Duodenal mucosa (tissue), 2 donors: ENCODE measurements around the gene NPFFR1.

Experiments
- H3K27ac ChIP-seq: one replicate; pipeline ENCODE4 v1.7.0; 2013; ENCODE audit warnings: low read depth, low read length
- H3K27me3 ChIP-seq, 2 donors: one replicate each; pipeline ENCODE4 v1.7.0; 2013; ENCODE audit warnings: low read length in 2 of 2, control low read depth in 1 of 2; ENCODE audit not compliant: insufficient read depth in 2 of 2, control insufficient read depth in 1 of 2
- H3K36me3 ChIP-seq, 2 donors: one replicate each; pipeline ENCODE4 v1.7.0; 2013; ENCODE audit warnings: low read length in 2 of 2, control low read depth in 1 of 2; ENCODE audit not compliant: insufficient read depth in 2 of 2, control insufficient read depth in 1 of 2
- H3K4me1 ChIP-seq, 2 donors: one replicate each; pipeline ENCODE4 v1.7.0; 2013; ENCODE audit warnings: low read length in 2 of 2, control low read depth in 1 of 2; ENCODE audit not compliant: insufficient read depth in 2 of 2, control insufficient read depth in 1 of 2
- H3K4me3 ChIP-seq, 2 donors: one replicate each; pipeline ENCODE4 v1.7.0; 2013; ENCODE audit warnings: low read length in 2 of 2, low read depth in 1 of 2
- H3K9ac ChIP-seq, 2 donors: one replicate each; pipeline ENCODE4 v1.7.0; 2013; ENCODE audit warnings: low read length in 2 of 2, low read depth in 1 of 2
- H3K9me3 ChIP-seq, 2 donors: one replicate each; pipeline ENCODE4 v1.7.0; 2013; ENCODE audit warnings: low read length in 2 of 2, control low read depth in 1 of 2; ENCODE audit not compliant: control insufficient read depth in 1 of 2

The NPFFR1 gene

DNA sequence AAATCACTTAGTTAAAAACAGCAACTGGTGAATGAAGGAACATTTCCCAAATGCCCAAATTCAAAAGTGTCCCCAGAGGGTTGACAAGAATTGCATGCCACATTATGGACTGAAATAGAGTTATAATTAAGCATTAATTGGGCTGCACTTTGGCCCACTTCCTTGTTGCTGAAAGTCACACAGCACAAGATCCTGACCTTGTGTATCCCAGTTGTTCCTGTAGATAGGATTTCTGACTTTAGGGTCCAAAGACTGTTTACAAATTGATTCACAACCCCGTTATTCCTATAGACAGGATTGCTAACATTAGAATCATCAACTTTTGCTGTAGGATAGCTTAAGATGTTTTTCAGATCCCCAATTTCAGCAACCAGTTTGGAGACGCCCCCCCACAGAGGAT lies 31.5 kb upstream of the NPFFR1 start:
- H3K4me1 ChIP-seq: peaks cover 0 to 7% of the 10 kb centered on the region in 2 donors
- H3K27ac ChIP-seq: no peak overlapping the region
- H3K27me3 ChIP-seq: no peaks in the 10 kb centered on the region
- H3K36me3 ChIP-seq: no peaks in the 10 kb centered on the region
- H3K9me3 ChIP-seq: no peaks in the 10 kb centered on the region
- H3K9ac ChIP-seq: no peak overlapping the region
- no peak overlapping the region for H3K4me3 ChIP-seq

DNA sequence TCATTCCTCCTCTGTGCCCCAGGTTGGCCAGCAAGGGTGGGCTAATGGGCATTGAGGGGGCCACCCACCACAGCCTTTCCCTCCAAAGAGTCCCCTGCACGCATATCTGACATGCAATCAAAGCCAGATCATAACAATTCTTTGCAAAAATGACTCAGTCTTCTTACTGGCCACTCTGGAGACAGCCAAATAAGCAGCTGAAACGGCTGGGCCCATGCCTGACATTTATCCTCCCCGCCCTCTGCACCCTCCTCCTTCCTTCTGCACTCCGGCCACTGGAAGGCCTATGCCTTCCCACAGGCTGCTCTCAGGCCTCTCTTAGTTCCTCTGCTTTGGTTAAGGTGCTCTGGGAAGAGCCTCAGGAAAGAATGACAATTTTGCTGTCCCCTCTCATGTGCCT lies 29.2 kb upstream of the NPFFR1 start:
- H3K27ac ChIP-seq: no peak overlapping the region
- H3K4me1 ChIP-seq: peaks cover 0 to 7% of the 10 kb centered on the region in 2 donors
- H3K9me3 ChIP-seq: no peaks in the 10 kb centered on the region
- no peaks in the 10 kb centered on the region for H3K27me3 ChIP-seq
- no peak overlapping the region for H3K9ac ChIP-seq
- no peak overlapping the region for H3K4me3 ChIP-seq
- H3K36me3 ChIP-seq: no peaks in the 10 kb centered on the region

DNA sequence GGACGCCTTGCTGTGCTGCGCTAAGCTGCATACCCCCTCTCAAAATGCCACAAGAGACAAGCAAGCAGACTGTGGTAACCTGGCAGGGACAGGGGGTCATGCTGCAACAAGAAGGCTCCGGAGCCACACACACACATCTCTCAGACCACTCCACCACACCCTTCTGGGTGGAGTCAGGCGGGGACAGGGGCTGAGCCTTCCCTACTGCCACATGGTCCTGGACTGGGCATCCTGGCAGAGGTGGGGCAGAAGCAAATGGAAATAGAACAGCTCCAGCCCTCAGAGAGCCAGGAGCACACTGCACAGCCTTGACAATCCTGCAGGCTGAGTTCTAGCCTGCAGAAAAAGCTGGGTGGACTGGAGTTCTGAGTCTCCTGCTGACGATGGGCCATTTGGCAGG lies 28.4 kb upstream of the NPFFR1 start:
- Histone ChIP-seq H3K9ac (no peak overlapping the region), H3K9me3 (no peaks in the 10 kb centered on the region), H3K4me3 (no peak overlapping the region), H3K27me3 (no peaks in the 10 kb centered on the region), H3K27ac (no peak overlapping the region), H3K36me3 (no peaks in the 10 kb centered on the region), H3K4me1 (peaks cover 0 to 7% of the 10 kb centered on the region in 2 donors)

DNA sequence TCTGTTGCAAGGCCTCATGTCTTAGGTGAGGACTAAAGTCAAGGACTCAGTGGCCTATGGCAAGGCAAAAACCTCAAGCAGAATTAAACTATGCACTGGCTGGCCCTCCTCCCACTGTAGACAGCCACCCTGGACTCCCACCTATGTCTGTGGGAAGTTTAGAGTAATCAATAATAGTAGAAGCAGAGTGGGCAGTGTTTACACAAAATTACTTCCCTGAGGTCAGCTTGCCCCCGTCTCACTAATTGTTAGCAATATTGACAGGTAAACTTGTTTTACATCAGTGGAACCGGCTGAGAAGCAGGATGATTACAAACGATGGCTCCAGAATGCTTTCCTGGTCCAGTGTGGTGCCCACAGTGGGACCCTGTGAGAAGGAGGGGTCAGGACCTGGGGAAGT lies 27.9 kb upstream of the NPFFR1 start:
- Histone ChIP-seq H3K36me3 (no peaks in the 10 kb centered on the region), H3K4me1 (peaks cover 0 to 4% of the 10 kb centered on the region in 2 donors), H3K27ac (no peak overlapping the region), H3K4me3 (no peak overlapping the region), H3K27me3 (no peaks in the 10 kb centered on the region), H3K9me3 (no peaks in the 10 kb centered on the region), H3K9ac (no peak overlapping the region)

DNA sequence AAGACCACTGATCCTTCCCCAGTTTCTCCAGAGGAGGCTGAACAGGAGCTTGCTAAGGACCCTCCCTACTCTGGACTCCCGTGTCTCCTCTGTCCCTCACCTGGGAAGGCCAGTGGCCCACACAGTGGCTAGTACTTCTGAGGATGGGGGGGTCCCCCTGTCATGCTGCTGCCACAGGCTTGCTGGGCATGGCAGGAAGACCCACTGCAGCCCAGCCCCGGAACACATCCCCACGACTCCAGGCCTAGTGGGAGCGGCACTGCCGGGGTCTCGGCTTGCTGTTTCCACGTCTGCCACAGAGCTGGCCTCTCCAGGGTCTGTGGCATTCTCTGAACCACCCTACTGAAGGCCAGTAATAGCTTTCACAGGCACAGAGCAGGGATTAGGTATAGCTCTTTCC lies 25.9 kb upstream of the NPFFR1 start:
- no peaks in the 10 kb centered on the region for H3K9me3 ChIP-seq
- H3K4me3 ChIP-seq: no peak overlapping the region
- H3K36me3 ChIP-seq: no peaks in the 10 kb centered on the region
- no peak overlapping the region for H3K9ac ChIP-seq
- no peak overlapping the region for H3K27ac ChIP-seq
- H3K4me1 ChIP-seq: no peaks in the 10 kb centered on the region
- H3K27me3 ChIP-seq: no peaks in the 10 kb centered on the region

DNA sequence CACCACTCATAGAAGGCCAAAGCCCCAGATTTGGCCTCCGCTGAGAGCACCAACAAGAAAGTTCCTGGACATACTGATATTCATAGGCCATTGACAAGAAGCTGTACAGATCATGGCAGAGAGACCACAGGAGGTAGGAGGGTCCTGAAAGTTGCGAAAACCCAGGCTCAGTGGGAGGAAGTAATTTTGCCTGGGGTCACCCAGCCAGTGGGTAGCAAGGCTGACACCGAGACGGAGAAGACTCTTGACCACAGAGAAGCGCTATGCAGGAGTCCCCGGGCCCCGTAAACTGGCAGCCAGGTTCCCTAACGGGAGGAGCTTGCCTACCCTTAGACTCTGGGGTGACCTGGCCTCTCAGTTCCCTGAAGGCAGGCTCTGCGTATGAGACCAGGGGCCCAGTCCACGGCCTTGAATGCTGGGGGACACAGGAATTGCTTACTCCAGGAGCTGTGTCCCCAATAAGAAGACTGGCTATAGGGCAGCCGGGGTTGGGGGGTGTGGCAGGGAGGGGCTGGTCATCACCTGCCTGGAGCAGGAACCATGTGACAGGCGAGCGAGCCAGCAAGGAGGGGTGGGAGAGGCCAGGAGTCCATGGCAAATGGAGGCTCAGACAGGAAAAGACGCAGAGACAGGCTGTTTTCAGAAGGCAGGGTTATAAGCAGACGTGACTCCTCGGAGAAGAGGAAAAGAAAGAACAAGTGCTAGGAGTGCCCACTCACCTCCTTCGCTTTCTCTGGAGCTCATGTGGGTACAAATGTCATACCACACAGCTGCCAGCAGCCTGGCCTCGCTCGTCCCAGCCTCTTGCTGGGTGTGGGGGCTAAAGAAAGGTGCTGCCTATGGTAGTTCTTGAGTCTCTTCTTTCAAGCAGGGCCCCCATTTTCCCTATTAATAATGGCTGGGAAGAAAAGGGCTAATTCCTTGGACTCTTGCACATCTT lies 24.6 kb upstream of the NPFFR1 start:
- H3K36me3 ChIP-seq: no peaks in the 10 kb centered on the region

DNA sequence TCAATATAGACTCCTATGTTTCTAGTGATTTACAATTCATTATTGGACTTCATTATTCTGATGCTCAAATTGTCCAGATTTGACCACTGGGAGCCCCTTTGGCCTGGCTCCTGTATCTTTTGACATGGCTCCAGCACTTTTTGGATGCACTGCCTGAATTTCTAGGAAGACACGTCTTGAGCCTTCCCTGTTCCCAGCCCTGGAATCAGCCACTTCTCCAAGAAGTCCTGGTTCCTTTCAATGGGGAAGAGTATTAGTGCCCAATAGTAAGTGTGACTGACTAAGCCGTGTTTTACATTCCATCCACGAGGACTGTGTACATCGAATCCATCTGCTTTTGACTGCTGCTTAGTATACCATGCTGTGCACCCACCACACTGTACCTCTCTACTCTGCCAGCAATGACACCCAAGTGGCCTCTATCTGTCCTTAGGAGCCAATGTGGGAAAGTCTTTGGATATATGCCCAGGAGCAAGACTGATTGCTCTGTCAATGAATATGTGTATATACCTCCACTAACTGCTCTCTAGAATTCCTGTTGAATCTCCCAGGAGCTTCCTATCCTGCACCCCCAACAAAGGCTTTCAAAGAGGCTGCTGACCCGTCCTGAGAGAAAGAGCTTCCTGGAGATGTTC lies 23.2 kb upstream of the NPFFR1 start:
- no peaks in the 10 kb centered on the region for H3K9me3 ChIP-seq
- no peak overlapping the region for H3K27ac ChIP-seq

More for the DNA sequence above, 24.6 kb upstream of the NPFFR1 start:
- H3K4me1 ChIP-seq: no peaks in the 10 kb centered on the region
- H3K27ac ChIP-seq: no peak overlapping the region
- H3K4me3 ChIP-seq: no peak overlapping the region
- H3K9me3 ChIP-seq: no peaks in the 10 kb centered on the region
- H3K27me3 ChIP-seq: no peaks in the 10 kb centered on the region
- no peak overlapping the region for H3K9ac ChIP-seq

DNA sequence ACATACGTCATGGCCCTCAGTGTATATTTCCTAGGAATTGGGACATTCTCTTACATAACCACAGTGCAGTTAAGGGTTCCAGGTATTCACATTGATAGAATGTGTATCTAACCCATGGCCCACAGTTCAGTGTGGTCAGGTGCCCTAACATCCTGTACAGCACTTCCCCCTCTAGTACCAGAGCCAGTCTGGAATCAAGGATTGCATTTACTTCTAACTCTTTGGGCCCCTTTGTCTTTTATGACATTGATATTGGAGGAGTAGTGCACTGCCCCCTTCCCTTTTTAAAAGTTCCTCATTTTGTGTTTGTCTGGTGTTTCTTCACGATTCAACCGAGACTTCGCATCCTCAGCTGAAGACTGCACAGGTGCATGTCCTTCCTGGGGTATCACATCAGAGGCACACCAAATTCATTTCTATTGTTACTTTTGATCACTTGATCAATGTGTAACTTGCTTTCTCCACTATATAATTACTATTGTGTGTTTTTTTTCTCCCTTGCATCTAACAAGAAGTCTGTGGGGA lies 22.4 kb upstream of the NPFFR1 start:
- Histone ChIP-seq H3K9me3 (no peaks in the 10 kb centered on the region), H3K4me3 (no peak overlapping the region), H3K4me1 (no peaks in the 10 kb centered on the region), H3K27me3 (no peaks in the 10 kb centered on the region), H3K36me3 (no peaks in the 10 kb centered on the region), H3K27ac (no peak overlapping the region), H3K9ac (no peak overlapping the region)

More for the DNA sequence above, 23.2 kb upstream of the NPFFR1 start:
- no peaks in the 10 kb centered on the region for H3K4me1 ChIP-seq
- H3K27me3 ChIP-seq: no peaks in the 10 kb centered on the region
- H3K9ac ChIP-seq: no peak overlapping the region
- no peaks in the 10 kb centered on the region for H3K36me3 ChIP-seq
- no peak overlapping the region for H3K4me3 ChIP-seq

DNA sequence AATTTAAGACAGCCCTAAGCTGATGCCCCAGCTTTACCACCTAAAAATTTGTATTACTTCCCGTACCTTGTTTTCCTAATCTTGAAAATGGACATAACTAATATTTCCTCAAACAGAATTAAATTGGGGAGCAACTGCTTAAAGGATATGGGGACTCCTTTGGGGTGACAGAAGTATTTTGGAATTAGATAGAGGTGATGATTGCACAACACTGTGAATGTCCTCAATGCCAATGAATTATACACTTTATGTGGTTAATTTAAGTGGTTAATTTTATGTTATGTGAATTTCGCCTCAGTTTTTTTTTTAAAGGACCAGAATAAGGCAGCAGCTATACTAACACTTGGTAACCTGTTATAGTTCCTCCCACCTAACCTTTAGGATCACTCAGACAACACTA lies 19.9 kb upstream of the NPFFR1 start:
- Histone ChIP-seq H3K9ac (no peak overlapping the region), H3K9me3 (no peaks in the 10 kb centered on the region), H3K4me3 (no peak overlapping the region), H3K27me3 (no peaks in the 10 kb centered on the region), H3K27ac (no peak overlapping the region), H3K36me3 (peaks cover 0 to 2% of the 10 kb centered on the region in 2 donors), H3K4me1 (no peaks in the 10 kb centered on the region)

DNA sequence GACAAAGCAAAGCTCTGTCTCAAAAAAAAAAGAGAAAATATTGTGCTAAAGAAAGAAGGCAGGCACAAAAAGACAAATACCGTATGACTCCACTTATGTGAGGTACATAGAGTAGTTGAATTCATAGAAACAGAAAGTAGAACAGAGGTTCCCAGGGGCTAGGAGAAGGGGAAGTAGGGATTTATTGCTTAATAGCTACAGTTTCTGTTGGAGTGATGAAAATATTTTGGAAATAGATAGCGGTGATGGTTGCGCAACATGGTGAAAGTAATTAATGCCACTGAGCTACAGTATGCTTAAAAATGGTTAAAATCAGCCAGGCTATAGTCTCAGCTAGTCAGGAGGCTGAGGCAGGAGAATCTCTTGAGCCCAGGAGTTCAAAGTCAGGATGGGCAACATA lies 18.5 kb upstream of the NPFFR1 start:
- no peaks in the 10 kb centered on the region for H3K9me3 ChIP-seq
- H3K4me1 ChIP-seq: no peaks in the 10 kb centered on the region
- no peak overlapping the region for H3K4me3 ChIP-seq
- no peak overlapping the region for H3K27ac ChIP-seq
- peaks cover 0 to 2% of the 10 kb centered on the region in 2 donors for H3K36me3 ChIP-seq
- no peak overlapping the region for H3K9ac ChIP-seq
- no peaks in the 10 kb centered on the region for H3K27me3 ChIP-seq
